GM12878 (cell line): ENCODE results near the gene KCNH4. TPM values are rescaled to one million over a fixed set of nuclear protein-coding genes. Genes with fewer than 3 reads are reported as not detected.

Experiments
- ATAC-seq: fragments of 200-7000 bp; cut with Tn5 transposase; 3 replicates; pipeline ENCODE4 v1.9.1; 2020; ENCODE audit warnings: mild to moderate bottlenecking, moderate library complexity
- BruUV-seq: library from RNA; stranded (reverse); fragments of 400-500 nt; replicated peaks from 2 replicates; lab custom pipeline; 2021; lab: Mats Ljungman, UMichigan
- CTCF ChIA-PET: fragments of 300-600 bp; sonication (Branson Sonifier 250); formaldehyde crosslinking; extraction: SDS; loops from one replicate; lab custom pipeline; 2021; ENCODE audit warnings: inconsistent platforms; lab: Yijun Ruan, JAX
- POLR2A ChIA-PET: fragments of 350-600 bp; formaldehyde crosslinking; extraction: SDS; loops from one replicate; lab custom pipeline; 2021; ENCODE audit warnings: inconsistent platforms; lab: Charles Lee
- RAD21 ChIA-PET: fragments of 300-600 bp; sonication (Branson Sonifier 250); formaldehyde crosslinking; loops from one replicate; lab custom pipeline; 2023; ENCODE audit warnings: antibody characterized with exemption; ENCODE audit not compliant: unreplicated experiment; lab: Charles Lee
- SMC1A ChIA-PET: fragments of 300-600 bp; sonication (Branson Sonifier 250); formaldehyde crosslinking; loops from one replicate; lab custom pipeline; 2023; ENCODE audit not compliant: unreplicated experiment, uncharacterized antibody; lab: Charles Lee
- DNase-seq: peaks from one replicate; pipeline ENCODE4 v3.0.0-alpha.2; 2011; ENCODE audit warnings: low read depth, low spot score
- FAIRE-seq: peaks from 3 replicates; lab custom pipeline; 2011; peaks lifted over from hg19 to GRCh38; lab: Jason Lieb, UNC
- H2AFZ ChIP-seq: 2 replicates; pipeline ENCODE4 v1.6.0; 2011; ENCODE audit warnings: low read depth, low read length, control low read depth; ENCODE audit not compliant: control insufficient read depth
- H3K27ac ChIP-seq: 2 replicates; pipeline ENCODE4 v1.5.1; 2011; ENCODE audit warnings: control low read depth; ENCODE audit not compliant: control insufficient read depth, insufficient read depth
- H3K27me3 ChIP-seq, 2 experiments: replicated peaks in 1 of 2; 2 replicates each; pipeline versions ENCODE4 v1.6.0 to v1.6.1; 2011; ENCODE audit warnings: low read length in 1 of 2; ENCODE audit not compliant: control insufficient read depth in 2 of 2, insufficient read depth in 2 of 2
- H3K36me3 ChIP-seq, 2 experiments: 2 replicates each; pipeline ENCODE4 v1.5.1; 2011; ENCODE audit warnings: low read length in 1 of 2; ENCODE audit not compliant: control insufficient read depth in 2 of 2, insufficient read depth in 2 of 2
- H3K4me1 ChIP-seq: 2 replicates; pipeline ENCODE4 v1.6.1; 2011; ENCODE audit warnings: mild to moderate bottlenecking, low read length, moderate library complexity, mixed read lengths; ENCODE audit not compliant: control insufficient read depth, insufficient read depth
- H3K4me2 ChIP-seq: 2 replicates; pipeline ENCODE4 v1.6.0; 2011; ENCODE audit warnings: control low read depth; ENCODE audit not compliant: control insufficient read depth, insufficient read depth
- H3K4me3 ChIP-seq: fragments of 200-600 bp; sonication (generic); 2 replicates; pipeline ENCODE4 v1.5.1; 2016
- H3K79me2 ChIP-seq: 2 replicates; pipeline ENCODE4 v1.6.0; 2011; ENCODE audit warnings: low read length; ENCODE audit not compliant: control insufficient read depth, insufficient read depth
- H3K9ac ChIP-seq: 2 replicates; pipeline ENCODE4 v1.8.0; 2011; ENCODE audit warnings: low read length, control low read depth, mixed read lengths; ENCODE audit not compliant: control insufficient read depth, insufficient read depth
- H3K9me3 ChIP-seq: replicated peaks from 3 replicates; pipeline ENCODE4 v1.5.1; 2011; ENCODE audit warnings: mild to moderate bottlenecking, low read length; ENCODE audit not compliant: control insufficient read depth, insufficient read depth
- H4K20me1 ChIP-seq: 2 replicates; pipeline ENCODE4 v1.6.0; 2011; ENCODE audit not compliant: control insufficient read depth, insufficient read depth
- BACH1 ChIP-seq: fragments of 450-650 bp; IDR thresholded peaks from 2 replicates; pipeline ENCODE4 v1.6.1; 2017; ENCODE audit warnings: mild to moderate bottlenecking, borderline replicate concordance
- CBX5 ChIP-seq: sonication (generic); IDR thresholded peaks from 2 replicates; pipeline ENCODE4 v1.6.1; 2016; ENCODE audit warnings: low read depth, moderate library complexity, mild to moderate bottlenecking, inconsistent platforms
- ETV6 ChIP-seq, 2 experiments: fragments of 450-650 bp in 1 of 2; IDR thresholded peaks in 1 of 2; conservative IDR thresholded peaks in 1 of 2; 2 replicates each; pipeline ENCODE4 v1.6.1; 2014; ENCODE audit warnings: antibody characterized with exemption in 1 of 2, borderline replicate concordance in 1 of 2, low read depth in 1 of 2, mild to moderate bottlenecking in 1 of 2, moderate library complexity in 1 of 2
- FOXM1 ChIP-seq: IDR thresholded peaks from 2 replicates; pipeline ENCODE4 v1.6.1; 2012; ENCODE audit warnings: low read depth, mild to moderate bottlenecking, inconsistent platforms, low read length, moderate library complexity
- HDAC2 ChIP-seq: fragments of 200-600 bp; sonication (generic); IDR thresholded peaks from 2 replicates; pipeline ENCODE4 v1.6.1; 2017
- HDGF ChIP-seq: fragments of 450-650 bp; IDR thresholded peaks from 2 replicates; pipeline ENCODE4 v1.6.1; 2016; ENCODE audit warnings: antibody characterized with exemption
- IRF4 ChIP-seq: IDR thresholded peaks from 2 replicates; pipeline ENCODE4 v1.6.1; 2011; ENCODE audit warnings: low read depth, low read length
- LARP7 ChIP-seq: fragments of 450-650 bp; IDR thresholded peaks from 2 replicates; pipeline ENCODE4 v1.6.1; 2017; ENCODE audit warnings: mild to moderate bottlenecking
- PML ChIP-seq: IDR thresholded peaks from 2 replicates; pipeline ENCODE4 v1.6.1; 2012; ENCODE audit warnings: low read length, inconsistent platforms
- RB1 ChIP-seq: fragments of 450-650 bp; formaldehyde crosslinking; IDR thresholded peaks from 2 replicates; pipeline ENCODE4 v1.6.1; 2017; ENCODE audit warnings: mild to moderate bottlenecking, borderline replicate concordance
- RUNX3 ChIP-seq: IDR thresholded peaks from 2 replicates; pipeline ENCODE4 v1.6.1; 2012; ENCODE audit warnings: low read length, inconsistent platforms
- ZBTB33 ChIP-seq: fragments of 450-650 bp; IDR thresholded peaks from 2 replicates; pipeline ENCODE4 v1.6.1; 2017; ENCODE audit warnings: mild to moderate bottlenecking
- ZNF384 ChIP-seq: IDR thresholded peaks from 2 replicates; pipeline ENCODE4 v1.6.1; 2012; ENCODE audit warnings: low read depth, mild to moderate bottlenecking, low read length, improper control_type of control experiment, borderline replicate concordance
- WGBS: methylation state at CpG from one replicate; pipeline ENCODE4 v1.1.6; 2016; ENCODE audit warnings: low lambda C conversion rate; ENCODE audit not compliant: insufficient replicate concordance, insufficient coverage; ENCODE audit errors: missing lambda C conversion rate; 5-methylcytosine and 5-hydroxymethylcytosine counted together
- in situ Hi-C: fragments of 300-500 bp; cut with MboI; formaldehyde crosslinking; loops from 9 replicates; pipeline ENCODE4 v1.14.3; 2018; ENCODE audit warnings: mixed read lengths
- intact Hi-C: fragments of 100-400 bp; cut with micrococcal nuclease; formaldehyde crosslinking; loops from one replicate; pipeline ENCODE4 v1.14.2; 2022; ENCODE audit not compliant: unreplicated experiment
- polyA plus RNA-seq, 11 experiments: library from polyadenylated mRNA; depleted of rRNA in 4 of 11; unstranded in 6 of 11; stranded (reverse) in 5 of 11; fragments of >200 nt; fragmentation: Nextera tagmentation in 4 of 11; fragmentation: Illumina TruSeq in 1 of 11; extraction: Ambion mirVana in 4 of 11; extraction: Trizol in 1 of 11; gene quantifications; 1 replicate in 1 of 11; 2 replicates in 10 of 11; pipeline versions ENCODE4 v1.2.1 to v1.2.3, GENCODE V29; 2011 to 2016; ENCODE audit warnings: inconsistent platforms in 2 of 11, missing spikeins in 2 of 11, low read depth in 1 of 11
- total RNA-seq, 4 experiments: library from RNA; depleted of rRNA in 3 of 4; stranded (reverse); fragments of >200 nt in 3 of 4; fragmentation: Illumina TruSeq in 1 of 4; extraction: Trizol in 1 of 4; gene quantifications; 2 replicates each; pipeline versions ENCODE4 v1.2.1 to v1.2.3, GENCODE V29; 2013 to 2021
- TF ChIP-seq, protein P1 (sequence below): IDR thresholded peaks from 2 replicates; pipeline ENCODE4 v1.6.1; 2011; ENCODE audit warnings: borderline replicate concordance, low read depth, mild to moderate bottlenecking, moderate library complexity, low read length; ENCODE audit not compliant: insufficient read depth, poor library complexity, severe bottlenecking
- TF ChIP-seq, protein P2 (sequence below): fragments of 450-650 bp; IDR thresholded peaks from 2 replicates; pipeline ENCODE4 v1.6.1; 2018; ENCODE audit warnings: borderline replicate concordance, mild to moderate bottlenecking; ENCODE audit not compliant: partially characterized antibody
- TF ChIP-seq, protein P3 (sequence below): IDR thresholded peaks from 2 replicates; pipeline ENCODE4 v1.6.1; 2012; ENCODE audit warnings: low read length, inconsistent platforms

KCNH4 gene
- total and polyA plus RNA-seq, 10 of the 15 experiments (the other 5 are each of a cell fraction or from before 2014, with no cell fraction given): 0.03 to 0.88 (median 0.10) TPM; not detected in 2

- H3K79me2 ChIP-seq: no peaks in the 10 kb centered on the region
- BruUV-seq: no TSS peak
- H4K20me1 ChIP-seq: no peaks in the 10 kb centered on the region
- ChIA-PET CTCF (interaction anchor here (0.6 to 4.1 kb wide), 16 partner anchors 11 to 216 kb away, joined by 3 to 43 read pairs (median 4); partner anchors contain the start of genes DNAJC7 and GHDC), SMC1A (interaction anchor here (1.5 kb wide), 1 partner anchor 16 kb away, joined by 5 read pairs; no protein-coding TSS in a partner anchor), POLR2A (interaction anchor here (0.6 to 0.8 kb wide), 7 partner anchors 9 to 1034 kb away, joined by 3 to 7 read pairs (median 4); partner anchors contain the start of gene KAT2A), RAD21 (interaction anchor here (0.6 to 2.5 kb wide), 6 partner anchors 11 to 225 kb away, joined by 3 to 9 read pairs (median 4); partner anchors contain the start of genes GHDC, KAT2A and NKIRAS2)
- no peak for ATAC-seq
- H3K9ac ChIP-seq: peak overlapping the region; percentile 48
- peak overlapping the region; percentile 73 for H2AFZ ChIP-seq
- no peak for FAIRE-seq
- in situ Hi-C loops: no loop called here
- no peaks in the 10 kb centered on the region for H3K36me3 ChIP-seq
- H3K27ac ChIP-seq: no peak overlapping the region
- H3K9me3 ChIP-seq: no peaks in the 10 kb centered on the region
- H3K4me1 ChIP-seq: peaks cover 36% of the 10 kb centered on the region
- DNase-seq: no peak
- 54% methylated on average over 9 of the region's 9 CpGs for WGBS
- no peaks in the 10 kb centered on the region for H3K27me3 ChIP-seq
- peak overlapping the region; percentile 76 for H3K4me3 ChIP-seq
- H3K4me2 ChIP-seq: peak overlapping the region; percentile 51
- intact Hi-C loops: loop anchor here (5.0 to 10.0 kb wide), 3 partner anchors 104 to 222 kb away; partner anchors contain the start of genes CNP and STAT5A
- TF ChIP-seq LARP7: no peak
- TF ChIP-seq, protein P1, sequence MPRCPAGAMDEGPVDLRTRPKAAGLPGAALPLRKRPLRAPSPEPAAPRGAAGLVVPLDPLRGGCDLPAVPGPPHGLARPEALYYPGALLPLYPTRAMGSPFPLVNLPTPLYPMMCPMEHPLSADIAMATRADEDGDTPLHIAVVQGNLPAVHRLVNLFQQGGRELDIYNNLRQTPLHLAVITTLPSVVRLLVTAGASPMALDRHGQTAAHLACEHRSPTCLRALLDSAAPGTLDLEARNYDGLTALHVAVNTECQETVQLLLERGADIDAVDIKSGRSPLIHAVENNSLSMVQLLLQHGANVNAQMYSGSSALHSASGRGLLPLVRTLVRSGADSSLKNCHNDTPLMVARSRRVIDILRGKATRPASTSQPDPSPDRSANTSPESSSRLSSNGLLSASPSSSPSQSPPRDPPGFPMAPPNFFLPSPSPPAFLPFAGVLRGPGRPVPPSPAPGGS: no peak
- TF ChIP-seq ZBTB33: no peak
- TF ChIP-seq HDGF: 0 out of 2 replicates have a peak, but pooled peaks have one; percentile 28
- no peak for TF ChIP-seq ZNF384
- no peak for TF ChIP-seq CBX5
- TF ChIP-seq, protein P2, sequence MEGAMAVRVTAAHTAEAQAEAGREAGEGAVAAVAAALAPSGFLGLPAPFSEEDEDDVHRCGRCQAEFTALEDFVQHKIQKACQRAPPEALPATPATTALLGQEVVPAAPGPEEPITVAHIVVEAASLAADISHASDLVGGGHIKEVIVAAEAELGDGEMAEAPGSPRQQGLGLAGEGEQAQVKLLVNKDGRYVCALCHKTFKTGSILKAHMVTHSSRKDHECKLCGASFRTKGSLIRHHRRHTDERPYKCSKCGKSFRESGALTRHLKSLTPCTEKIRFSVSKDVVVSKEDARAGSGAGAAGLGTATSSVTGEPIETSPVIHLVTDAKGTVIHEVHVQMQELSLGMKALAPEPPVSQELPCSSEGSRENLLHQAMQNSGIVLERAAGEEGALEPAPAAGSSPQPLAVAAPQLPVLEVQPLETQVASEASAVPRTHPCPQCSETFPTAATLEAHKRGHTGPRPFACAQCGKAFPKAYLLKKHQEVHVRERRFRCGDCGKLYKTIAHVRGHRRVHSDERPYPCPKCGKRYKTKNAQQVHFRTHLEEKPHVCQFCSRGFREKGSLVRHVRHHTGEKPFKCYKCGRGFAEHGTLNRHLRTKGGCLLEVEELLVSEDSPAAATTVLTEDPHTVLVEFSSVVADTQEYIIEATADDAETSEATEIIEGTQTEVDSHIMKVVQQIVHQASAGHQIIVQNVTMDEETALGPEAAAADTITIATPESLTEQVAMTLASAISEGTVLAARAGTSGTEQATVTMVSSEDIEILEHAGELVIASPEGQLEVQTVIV: peak; percentile 29
- no peak for TF ChIP-seq PML
- TF ChIP-seq IRF4: no peak
- TF ChIP-seq HDAC2: no peak
- TF ChIP-seq BACH1: no peak
- TF ChIP-seq RUNX3: no peak
- TF ChIP-seq ETV6 (conservative IDR thresholded peaks at IDR 0.05 in 1 of 2, IDR thresholded peaks at IDR 0.05 in 1 of 2; ENCODE audit: borderline replicate concordance in 1 of 2, low read depth in 1 of 2): peak in 1 of 2 experiments; percentile 75; a peak in 2 of 4 replicates
- no peak for TF ChIP-seq FOXM1
- TF ChIP-seq RB1: no peak
- TF ChIP-seq, protein P3, sequence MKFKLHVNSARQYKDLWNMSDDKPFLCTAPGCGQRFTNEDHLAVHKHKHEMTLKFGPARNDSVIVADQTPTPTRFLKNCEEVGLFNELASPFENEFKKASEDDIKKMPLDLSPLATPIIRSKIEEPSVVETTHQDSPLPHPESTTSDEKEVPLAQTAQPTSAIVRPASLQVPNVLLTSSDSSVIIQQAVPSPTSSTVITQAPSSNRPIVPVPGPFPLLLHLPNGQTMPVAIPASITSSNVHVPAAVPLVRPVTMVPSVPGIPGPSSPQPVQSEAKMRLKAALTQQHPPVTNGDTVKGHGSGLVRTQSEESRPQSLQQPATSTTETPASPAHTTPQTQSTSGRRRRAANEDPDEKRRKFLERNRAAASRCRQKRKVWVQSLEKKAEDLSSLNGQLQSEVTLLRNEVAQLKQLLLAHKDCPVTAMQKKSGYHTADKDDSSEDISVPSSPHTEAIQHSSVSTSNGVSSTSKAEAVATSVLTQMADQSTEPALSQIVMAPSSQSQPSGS: no peak
Observed at GRCh38 chr17:42182927-42183734, 2.2 kb upstream of the KCNH4 start.
